GM12865 (cell line): ENCODE results near the gene GPR21.
A peak's percentile ranks its signal among the peaks of the same experiment; 100 is the strongest.

Source experiments
- DNase-seq: peaks from one replicate; pipeline ENCODE4 v3.0.0; 2010; ENCODE audit warnings: low read depth
- H3K4me3 ChIP-seq: 2 replicates; pipeline ENCODE4 v1.5.1; 2011; ENCODE audit warnings: mild to moderate bottlenecking, low read depth, low read length, control low read depth
- CTCF ChIP-seq: IDR thresholded peaks from 2 replicates; pipeline ENCODE4 v1.5.1; 2011; ENCODE audit warnings: low read length, control low read depth, low read depth, inconsistent platforms; ENCODE audit not compliant: insufficient read depth; ENCODE audit errors: missing control alignments

The GPR21 gene

GRCh38 chr9:123081824-123082223 lies 48.4 kb downstream of the GPR21 start:
- TF ChIP-seq CTCF, result peak; percentile 56
- DNase-seq, result peak; percentile 47
- H3K4me3 ChIP-seq, result no peak overlapping the region

DNA sequence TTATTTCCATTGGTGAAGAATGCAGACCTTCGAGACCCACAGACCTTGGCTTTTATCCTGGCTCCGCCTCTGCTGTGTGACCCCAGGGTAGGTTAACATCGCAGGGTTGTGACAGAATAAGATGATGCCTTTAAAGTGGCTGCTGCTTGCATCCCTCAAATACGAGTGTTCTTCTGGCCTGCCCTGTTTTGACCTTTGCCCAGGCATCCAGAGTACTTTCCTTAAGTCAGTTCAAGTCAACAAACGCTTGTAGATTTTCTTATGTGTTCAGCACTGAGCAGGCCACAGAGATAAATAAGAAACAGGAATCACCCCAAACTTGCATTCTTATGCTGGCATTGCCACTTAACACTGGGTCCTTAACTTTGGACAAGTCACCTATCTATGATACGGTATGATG lies 50.2 kb downstream of the GPR21 start:
- TF ChIP-seq CTCF, result no peak
- no peak overlapping the region for H3K4me3 ChIP-seq

DNA sequence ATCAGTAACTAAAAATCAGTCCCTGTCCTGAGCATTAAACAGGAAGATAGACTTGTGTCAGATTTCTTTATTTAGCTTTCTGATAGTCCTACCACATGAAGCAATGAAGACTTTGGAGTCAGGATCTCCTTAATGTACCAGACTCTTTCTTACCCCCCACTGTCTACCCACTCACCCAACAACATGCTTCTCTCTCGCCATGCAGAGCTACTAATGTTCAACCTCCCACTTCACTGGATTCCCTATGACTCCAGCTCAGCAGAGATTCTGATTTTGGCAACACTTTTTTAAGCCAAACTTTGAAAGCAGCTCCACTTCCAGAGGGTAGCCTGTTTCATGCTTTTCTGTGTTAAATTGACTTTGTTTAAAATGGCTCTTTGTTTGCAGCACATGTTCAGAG lies 50.8 kb downstream of the GPR21 start:
- H3K4me3 ChIP-seq, result no peak overlapping the region
- no peak for DNase-seq
- TF ChIP-seq CTCF, result no peak

More for the DNA sequence above, 50.2 kb downstream of the GPR21 start:
- DNase-seq, result no peak
